ENCODE measurements around the gene KIF3B.
"Not testable (repeated sequence)": the region's sequence is repeated elsewhere in the genome, so short reads cannot be mapped to it uniquely, and the experiment has no call there.

KIF3B gene

GRCh38 chr20:32289299-32289660, 11.8 kb downstream of the KIF3B start:
- intact Hi-C loops (cut with DNase I), result loop anchor here (10.0 kb wide), 1 partner anchor 76 kb away; no protein-coding TSS in a partner anchor
- not testable (repeated sequence) for DNase-seq

GRCh38 chr20:32289661-32290431, 12.4 kb downstream of the KIF3B start:
- intact Hi-C loops (cut with DNase I), result loop anchor here (10.0 kb wide), 1 partner anchor 75 kb away; no protein-coding TSS in a partner anchor
- no peak for DNase-seq

GRCh38 chr20:32291166-32291565, 13.7 kb downstream of the KIF3B start:
- DNase-seq, result no peak
- intact Hi-C loops (cut with DNase I), result no loop called here

GRCh38 chr20:32292548-32292947, 15.1 kb downstream of the KIF3B start:
- intact Hi-C loops (cut with DNase I), result no loop called here
- DNase-seq, result no peak

- intact Hi-C loops (cut with DNase I), result no loop called here
- DNase-seq, result no peak
Observed at GRCh38 chr20:32294071-32294470, 16.6 kb downstream of the KIF3B start.

- DNase-seq, result no peak
- intact Hi-C loops (cut with DNase I), result no loop called here
Observed at GRCh38 chr20:32296412-32296811, 19.0 kb downstream of the KIF3B start.

GRCh38 chr20:32296819-32297420, 19.5 kb downstream of the KIF3B start:
- intact Hi-C loops (cut with DNase I), result no loop called here
- DNase-seq, result no peak

GRCh38 chr20:32297439-32297838, 20.0 kb downstream of the KIF3B start:
- intact Hi-C loops (cut with DNase I), result no loop called here

GRCh38 chr20:32300647-32301046, 23.2 kb downstream of the KIF3B start:
- DNase-seq, result no peak
- intact Hi-C loops (cut with DNase I), result no loop called here

More at GRCh38 chr20:32297439-32297838, 20.0 kb downstream of the KIF3B start:
- no peak for DNase-seq

- intact Hi-C loops (cut with DNase I), result no loop called here
- no peak for DNase-seq
Observed at GRCh38 chr20:32301719-32302506, 24.5 kb downstream of the KIF3B start.

GRCh38 chr20:32302507-32302872, 25.0 kb downstream of the KIF3B start:
- intact Hi-C loops (cut with DNase I), result no loop called here
- DNase-seq, result no peak

- no peak for DNase-seq
- intact Hi-C loops (cut with DNase I), result no loop called here
Observed at GRCh38 chr20:32304131-32304746, 26.8 kb downstream of the KIF3B start.

GRCh38 chr20:32312718-32313424, 35.4 kb downstream of the KIF3B start:
- intact Hi-C loops (cut with DNase I), result no loop called here
- no peak for DNase-seq

- intact Hi-C loops (cut with DNase I), result no loop called here
Observed at GRCh38 chr20:32314768-32315167, 37.3 kb downstream of the KIF3B start.

GRCh38 chr20:32315399-32315798, 37.9 kb downstream of the KIF3B start:
- intact Hi-C loops (cut with DNase I), result no loop called here
- no peak for DNase-seq

More at GRCh38 chr20:32314768-32315167, 37.3 kb downstream of the KIF3B start:
- no peak for DNase-seq

GRCh38 chr20:32315891-32316290, 38.4 kb downstream of the KIF3B start:
- intact Hi-C loops (cut with DNase I), result no loop called here
- no peak for DNase-seq

GRCh38 chr20:32316667-32317066, 39.2 kb downstream of the KIF3B start:
- intact Hi-C loops (cut with DNase I), result no loop called here
- no peak for DNase-seq

GRCh38 chr20:32319100-32319499, 41.6 kb downstream of the KIF3B start:
- intact Hi-C loops (cut with DNase I), result no loop called here
- no peak for DNase-seq

GRCh38 chr20:32320305-32320704, 42.9 kb downstream of the KIF3B start:
- DNase-seq, result no peak
- intact Hi-C loops (cut with DNase I), result no loop called here

- no peak for DNase-seq
Observed at GRCh38 chr20:32321390-32321789, 43.9 kb downstream of the KIF3B start.

More at GRCh38 chr20:32321390-32321789, 43.9 kb downstream of the KIF3B start:
- intact Hi-C loops (cut with DNase I), result no loop called here

Measured in posterior cingulate gyrus (tissue), 11 donors.